Measurements from ENCODE around the gene COQ7.

The COQ7 gene

DNA sequence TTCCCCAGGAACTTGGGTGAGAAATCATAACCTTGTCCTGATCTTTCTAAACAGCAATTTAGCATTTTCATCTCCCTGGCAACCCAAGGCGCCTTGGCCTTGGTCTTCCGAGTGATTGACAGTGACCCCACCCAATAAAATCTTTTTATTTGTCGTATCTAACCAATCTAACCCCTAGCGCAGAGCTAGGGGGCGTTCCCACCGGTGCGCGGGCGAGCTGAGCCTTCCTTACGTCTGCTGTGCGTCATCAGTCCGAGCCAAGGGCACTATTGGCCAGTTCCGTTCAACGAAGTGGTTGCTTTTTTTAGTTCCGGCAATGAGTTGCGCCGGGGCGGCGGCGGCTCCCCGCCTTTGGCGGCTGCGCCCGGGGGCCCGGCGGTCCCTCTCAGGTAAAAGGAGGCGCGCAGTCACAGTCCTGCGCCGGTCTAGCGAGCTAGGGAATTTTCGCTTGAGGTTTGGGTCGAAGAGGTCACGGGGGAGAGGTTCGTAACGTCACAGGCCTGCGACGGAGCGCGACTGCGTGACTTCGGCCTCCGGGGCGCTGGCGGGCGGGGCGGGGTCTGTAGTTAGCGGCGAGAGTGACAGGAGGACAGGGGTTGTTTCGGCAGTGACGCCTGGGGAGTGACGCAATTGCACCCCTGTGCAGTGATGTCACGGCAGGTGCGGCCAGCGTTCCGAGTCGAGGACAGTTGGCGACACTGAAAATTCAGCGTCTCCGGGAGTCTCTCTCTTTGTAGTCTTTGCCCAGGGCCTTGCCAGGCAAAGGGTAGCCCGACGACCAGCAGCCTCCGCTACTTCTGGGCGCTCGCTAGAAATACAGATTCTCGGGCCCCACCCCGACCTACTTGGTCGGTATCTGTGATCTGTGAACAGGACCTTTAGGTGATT, at the start of gene COQ7:
Gene COQ7, plus strand, starts transcription at position 266 of the 888 bp plus-strand sequence. Its CDS starts 51 bp downstream, at position 317.
- DNase-seq (ENCODE audit: low spot score): peak; percentile 99

DNA sequence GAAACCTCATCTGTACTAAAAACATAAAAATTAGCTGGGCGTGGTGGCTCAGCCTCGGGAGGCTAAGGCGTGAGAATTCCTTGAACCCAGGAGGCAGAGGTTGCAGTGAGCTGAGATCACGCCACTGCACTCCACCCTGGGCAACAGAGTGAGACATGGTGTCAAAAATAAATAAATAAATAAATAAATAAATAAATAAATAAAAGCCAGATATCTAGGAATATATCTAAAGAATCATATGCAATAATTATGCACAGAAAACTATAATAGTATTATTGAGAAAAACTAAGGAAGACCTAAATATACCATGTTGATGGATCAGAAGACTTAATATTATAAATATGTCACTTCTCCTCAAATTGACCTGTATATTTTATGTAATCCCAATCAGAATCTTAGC, 46.7 kb upstream of the COQ7 start:
- DNase-seq (ENCODE audit: low spot score): no peak

DNA sequence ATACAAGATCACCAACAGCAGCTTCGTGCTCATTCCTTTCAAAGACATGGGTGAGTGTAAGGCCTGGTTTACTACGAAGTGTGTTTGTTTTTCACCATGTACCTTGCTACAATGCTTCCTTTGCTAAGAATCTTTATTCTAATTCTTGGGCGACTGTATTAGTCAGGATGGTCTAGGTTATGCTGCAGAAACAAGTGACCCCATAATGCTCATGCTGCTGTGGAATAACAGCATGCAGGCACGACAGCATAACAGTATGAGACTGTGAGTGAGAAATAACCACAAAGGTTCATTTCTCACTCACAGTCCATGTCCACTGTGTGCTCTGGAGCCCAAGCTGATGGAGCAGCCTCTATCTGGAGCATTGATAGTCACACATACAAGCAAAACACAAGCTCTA, 45.7 kb upstream of the COQ7 start:
- DNase-seq (ENCODE audit: low spot score): no peak

DNA sequence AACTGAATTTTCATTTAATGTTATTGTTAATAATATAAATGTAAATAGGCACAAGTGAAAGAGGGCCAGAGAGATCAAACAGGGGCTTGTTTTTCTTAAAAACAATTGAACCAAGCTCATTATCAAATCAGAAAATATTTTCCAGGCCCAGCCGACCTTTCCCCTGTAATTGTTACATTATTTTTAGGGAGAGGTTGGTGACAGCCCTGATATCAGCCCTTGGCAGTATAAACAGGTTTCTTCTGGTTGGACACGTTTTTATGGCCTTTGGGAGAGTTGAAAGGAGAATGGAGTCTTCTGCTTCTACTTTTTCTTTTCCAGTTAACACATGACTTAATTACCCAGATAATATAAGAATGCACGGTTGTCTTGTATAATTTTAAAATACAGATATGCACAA, 40.0 kb upstream of the COQ7 start:
- no peak for DNase-seq (ENCODE audit: low spot score)

DNA sequence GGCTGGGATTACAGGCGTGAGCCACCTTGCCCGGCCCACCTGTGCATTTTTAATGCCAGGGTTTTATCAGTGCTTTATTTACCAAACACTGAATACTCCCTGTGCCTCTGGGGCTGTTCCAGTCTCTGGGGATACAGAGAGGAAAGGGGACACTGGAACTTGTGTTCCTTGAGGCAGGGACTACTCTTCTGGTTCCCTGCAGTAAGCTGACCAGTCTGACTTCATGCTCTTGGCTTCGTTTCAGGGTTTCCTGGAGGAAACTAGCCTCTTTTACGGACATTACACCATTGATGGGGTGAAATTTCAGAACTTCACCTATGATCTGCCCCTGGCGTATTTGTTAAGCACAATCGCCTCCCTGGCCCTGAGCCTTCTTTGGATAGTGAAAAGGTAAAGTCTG, 37.4 kb upstream of the COQ7 start:
- no peak for DNase-seq (ENCODE audit: low spot score)

DNA sequence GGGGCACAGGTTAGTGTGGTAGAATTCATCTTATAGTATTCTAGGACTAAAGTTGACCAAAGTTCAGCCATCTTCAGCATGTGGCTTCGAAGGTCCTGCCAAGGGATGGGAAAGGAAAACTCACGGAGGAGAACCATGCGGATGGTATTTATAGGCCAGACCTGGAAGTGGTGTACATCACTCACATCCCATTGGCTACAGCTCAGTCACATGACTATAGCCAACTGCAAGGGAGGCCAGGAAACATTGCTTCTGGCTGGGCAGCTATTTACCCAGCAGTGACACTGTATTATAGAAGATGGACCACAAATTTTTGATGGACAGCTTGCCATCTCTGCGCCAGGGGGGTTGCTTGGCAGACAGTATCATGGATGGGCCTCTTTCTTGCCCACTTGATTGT, 35.7 kb upstream of the COQ7 start:
- DNase-seq (ENCODE audit: low spot score): no peak

DNA sequence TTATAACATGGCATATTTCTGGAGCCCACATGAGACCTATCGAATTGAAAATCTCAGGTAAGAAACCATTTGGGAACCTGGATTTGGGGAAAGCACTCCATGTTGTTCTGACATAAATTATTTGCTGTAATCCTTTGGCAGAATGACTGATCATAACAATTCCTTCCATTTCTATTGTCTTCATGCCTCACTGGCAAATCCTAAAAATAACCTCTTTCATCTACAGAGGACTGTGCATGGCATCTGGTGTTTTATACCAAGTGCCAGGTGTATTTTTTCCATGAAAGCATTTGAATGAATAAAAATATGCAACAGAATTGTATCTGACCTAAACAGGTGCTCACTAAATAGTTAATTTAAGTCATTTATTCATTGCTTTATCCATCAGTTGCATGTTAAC, 33.7 kb upstream of the COQ7 start:
- DNase-seq (ENCODE audit: low spot score): no peak

DNA sequence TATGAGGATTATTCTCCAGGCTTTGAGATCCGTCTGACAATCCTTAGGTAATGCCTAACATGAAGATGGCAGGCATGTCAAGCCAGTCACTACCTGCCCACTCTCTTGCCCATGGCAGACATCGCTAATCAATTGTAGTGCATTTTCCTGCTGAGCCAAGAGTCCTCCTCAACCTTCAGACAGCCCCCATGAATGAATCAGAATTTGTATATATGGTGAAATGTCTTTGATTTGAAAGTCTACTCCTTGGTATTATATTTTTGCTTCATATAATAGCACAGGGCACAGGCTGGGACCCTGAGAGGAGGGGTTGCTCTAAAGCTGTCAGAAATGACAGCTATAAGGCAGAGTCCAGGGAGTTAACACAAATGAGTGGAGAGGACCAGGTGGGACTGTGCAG, 27.0 kb upstream of the COQ7 start:
- DNase-seq (ENCODE audit: low spot score): no peak

DNA sequence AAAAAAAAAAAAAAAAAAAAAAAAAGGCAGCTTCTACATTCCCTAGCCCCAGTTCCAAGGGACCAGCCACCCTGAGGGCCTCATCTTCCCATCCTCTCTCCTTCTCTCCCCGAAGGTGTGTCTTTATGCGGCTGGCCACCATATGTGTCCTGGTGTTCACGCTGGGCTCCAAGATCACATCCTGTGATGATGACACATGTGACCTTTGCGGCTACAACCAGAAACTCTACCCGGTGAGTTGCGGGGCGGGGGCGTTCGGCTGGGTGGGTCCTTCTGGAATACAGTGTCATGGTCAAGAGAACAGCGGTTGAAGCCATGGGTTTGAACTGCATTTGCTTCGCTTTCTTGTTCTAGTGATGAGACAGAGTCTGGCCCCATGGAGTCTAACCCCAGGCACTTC, 22.6 kb upstream of the COQ7 start:
- DNase-seq (ENCODE audit: low spot score): no peak

DNA sequence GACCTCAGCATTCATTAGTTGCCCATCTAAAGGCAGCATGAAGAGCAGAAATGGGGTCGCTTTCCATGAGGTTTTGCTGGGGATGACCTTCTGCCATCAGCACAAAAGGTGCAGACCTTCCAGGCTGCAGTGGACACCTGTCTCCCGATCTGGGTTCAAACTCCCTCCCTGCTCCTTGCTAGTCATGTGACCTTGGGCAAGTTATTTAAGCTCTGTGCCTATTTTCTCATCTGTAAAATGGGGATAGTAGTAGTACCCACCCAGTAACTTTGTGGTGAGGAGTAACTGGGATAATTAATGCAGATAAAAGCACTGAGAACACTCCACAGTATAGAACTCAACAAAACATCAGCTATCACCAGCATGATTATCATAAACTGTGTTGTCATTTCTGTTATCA, 21.4 kb upstream of the COQ7 start:
- DNase-seq (ENCODE audit: low spot score): no peak

DNA sequence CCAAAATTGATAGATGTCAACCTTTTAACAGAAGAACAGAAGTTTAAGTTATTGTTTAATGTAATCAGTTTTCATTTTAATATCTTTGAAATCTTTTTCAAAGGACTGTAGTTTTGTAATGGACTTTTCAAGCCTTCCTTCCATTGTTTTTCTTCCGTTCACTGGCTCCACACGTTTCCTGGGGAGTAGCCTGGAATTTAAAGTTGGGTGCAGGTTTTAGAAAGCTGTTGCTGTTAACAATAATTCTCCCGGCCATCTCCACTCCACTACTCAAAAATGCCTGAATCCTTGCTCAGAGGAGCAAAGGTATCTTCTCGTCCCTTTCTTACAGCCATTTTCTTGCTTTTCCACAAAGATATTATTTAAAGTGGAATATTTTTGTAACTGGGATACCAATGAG, 4.7 kb upstream of the COQ7 start:
- DNase-seq (ENCODE audit: low spot score): no peak

DNA sequence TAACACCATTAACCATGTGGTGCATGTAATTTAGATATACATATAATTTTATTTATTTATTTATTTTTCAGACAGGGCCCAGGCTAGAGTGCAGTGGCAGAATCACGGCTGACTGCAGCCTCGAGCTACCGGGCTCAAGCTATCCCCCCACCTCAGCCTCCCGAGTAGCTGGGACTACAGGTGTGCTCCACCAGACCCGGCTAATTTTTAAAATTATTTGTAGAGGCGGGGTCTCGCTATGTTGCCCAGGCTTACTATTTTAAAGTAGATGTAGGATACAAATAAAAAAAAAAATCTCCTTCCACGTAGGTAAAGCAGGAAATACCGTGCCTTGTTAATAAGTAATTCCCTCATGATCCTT, 446 bp upstream of the COQ7 start:
- DNase-seq (ENCODE audit: low spot score): no peak

DNA sequence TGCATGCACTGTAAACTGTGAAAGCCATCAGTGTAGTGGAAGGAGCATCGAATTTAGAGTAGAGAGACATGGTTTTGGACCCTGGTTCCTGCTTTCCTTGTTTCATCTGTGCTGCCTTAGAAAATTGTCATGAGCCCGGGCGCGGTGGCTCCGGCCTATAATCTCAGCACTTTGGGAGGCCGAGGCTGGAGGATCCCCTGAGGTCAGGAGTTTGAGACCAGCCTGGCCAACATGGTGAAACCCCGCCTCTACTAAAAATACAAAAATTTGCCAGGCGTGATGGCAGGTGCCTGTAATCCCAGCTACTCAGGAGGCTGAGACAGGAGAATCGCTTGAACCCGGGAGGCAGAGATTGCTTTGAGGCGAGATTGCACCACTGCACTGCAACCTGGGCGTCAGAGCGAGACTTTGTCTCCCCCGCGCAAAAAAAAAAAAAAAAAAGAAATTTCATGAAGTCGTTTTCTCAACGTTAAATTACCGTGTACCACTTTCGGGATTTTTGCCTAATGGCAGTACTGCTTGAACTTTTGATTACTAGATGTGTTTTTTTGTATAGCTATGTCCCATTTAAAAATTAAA, 912 bp downstream of the COQ7 start:
- DNase-seq (ENCODE audit: low spot score): no peak

DNA sequence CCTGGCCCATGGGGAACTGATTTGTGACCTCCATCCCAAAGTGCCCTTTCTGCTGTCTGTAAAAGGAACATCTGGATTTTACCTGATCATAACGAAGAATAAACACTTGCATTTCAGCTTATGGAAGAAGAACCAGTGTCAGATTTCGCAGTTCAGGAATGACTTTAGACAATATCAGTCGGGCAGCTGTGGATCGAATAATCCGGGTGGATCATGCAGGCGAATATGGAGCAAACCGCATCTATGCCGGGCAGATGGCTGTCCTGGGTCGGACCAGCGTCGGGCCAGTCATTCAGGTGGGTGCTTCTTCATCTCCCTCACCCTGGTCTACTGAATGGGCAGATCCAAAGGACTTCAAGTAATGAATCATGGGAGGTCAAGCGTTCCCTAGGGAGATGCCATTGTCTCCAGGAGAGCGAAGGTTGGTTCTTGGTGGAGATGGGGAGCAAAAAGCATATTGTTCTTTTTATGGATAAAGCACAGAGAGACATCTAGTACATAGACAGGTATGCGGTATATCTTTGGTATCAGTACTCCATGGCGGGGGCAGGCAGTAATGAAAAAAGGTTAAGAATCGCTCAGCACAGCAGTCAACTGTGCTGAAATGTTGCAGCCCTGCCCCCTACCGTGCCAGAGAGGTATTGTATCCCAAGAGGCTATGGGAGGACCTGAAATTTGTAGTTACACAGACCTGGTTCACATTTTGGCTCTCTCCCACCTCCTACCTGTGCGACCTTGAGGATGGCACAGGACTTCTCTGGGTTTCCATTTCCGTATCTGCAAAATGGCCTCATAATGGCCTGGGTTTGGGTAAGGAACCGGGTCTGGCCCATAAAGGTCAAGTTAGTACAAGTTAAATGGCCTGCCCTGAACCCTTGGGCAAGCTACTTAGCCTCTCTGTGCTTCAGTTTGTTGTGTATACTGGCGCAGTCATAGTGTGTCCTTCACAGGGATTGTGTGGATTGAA, 4.7 kb downstream of the COQ7 start:
- peak; percentile 62 for DNase-seq (ENCODE audit: low spot score)

DNA sequence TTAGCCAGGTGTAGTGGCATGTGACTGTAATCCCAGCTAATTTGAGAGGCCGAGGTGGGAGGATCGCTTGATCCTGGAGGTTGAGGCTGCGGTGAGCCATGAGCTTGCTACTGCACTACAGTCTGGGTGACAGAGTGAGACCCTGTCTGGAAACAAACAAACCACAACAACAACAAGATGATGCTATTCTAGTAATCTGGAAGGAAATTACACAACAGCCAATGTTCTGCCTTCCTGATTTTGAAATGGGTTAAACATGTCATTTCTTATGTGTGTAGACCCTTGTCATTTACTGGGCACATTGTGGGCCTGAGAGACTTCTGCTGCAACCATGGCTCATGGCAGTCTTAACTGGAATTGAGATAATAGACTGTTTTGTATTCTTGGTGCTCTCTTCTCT, 5.9 kb downstream of the COQ7 start:
- no peak for DNase-seq (ENCODE audit: low spot score)

DNA sequence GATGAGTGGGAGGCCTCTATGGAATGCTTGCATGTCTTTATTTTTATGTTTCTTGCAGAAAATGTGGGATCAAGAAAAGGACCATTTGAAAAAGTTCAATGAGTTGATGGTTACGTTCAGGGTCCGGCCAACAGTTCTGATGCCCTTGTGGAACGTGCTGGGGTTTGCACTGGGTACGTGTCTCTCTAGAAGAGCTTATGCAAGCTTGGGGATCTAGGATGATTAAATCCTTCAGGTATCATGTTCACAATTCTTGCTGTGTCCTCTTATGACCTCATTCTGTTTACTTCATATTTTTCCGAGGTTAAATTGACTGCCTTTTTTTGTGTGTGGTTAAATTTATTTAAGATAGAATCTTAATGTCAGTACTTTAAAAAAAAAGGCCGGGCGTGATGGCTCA, 6.4 kb downstream of the COQ7 start:
- no peak for DNase-seq (ENCODE audit: low spot score)

DNA sequence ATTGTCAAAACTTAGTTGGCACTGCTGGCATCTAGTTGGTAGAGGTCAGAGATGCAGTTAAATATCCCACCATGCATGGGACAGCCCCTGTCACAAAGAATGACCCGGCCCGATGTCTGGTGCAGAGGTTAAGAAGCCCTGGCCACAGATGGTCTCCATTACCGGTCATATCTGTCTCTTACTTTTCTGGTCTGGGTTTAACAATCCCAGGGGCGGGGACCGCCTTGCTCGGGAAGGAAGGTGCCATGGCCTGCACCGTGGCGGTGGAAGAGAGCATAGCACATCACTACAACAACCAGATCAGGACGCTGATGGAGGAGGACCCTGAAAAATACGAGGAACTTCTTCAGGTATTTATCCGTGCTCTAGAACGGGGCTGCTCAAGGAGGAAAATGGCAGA, 8.1 kb downstream of the COQ7 start:
- no peak for DNase-seq (ENCODE audit: low spot score)

DNA sequence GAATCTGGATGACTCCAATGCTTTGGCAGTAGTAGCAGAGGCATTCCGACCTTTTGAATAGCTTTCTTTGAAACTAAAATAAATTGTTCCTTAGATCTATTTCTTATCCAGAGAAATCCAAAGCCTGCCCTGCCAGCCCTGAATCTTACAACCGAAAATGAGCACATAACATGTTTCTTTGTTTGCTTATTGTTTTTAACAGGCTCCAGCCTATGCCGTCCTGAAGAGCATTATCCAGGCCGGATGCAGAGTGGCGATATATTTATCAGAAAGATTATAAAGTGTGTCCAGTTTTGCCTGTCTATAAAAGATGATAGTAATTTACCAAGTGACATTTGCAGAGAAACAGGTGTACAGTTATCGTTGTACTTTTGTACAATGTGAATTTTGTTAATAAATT, 10.5 kb downstream of the COQ7 start:
- no peak for DNase-seq (ENCODE audit: low spot score)

DNA sequence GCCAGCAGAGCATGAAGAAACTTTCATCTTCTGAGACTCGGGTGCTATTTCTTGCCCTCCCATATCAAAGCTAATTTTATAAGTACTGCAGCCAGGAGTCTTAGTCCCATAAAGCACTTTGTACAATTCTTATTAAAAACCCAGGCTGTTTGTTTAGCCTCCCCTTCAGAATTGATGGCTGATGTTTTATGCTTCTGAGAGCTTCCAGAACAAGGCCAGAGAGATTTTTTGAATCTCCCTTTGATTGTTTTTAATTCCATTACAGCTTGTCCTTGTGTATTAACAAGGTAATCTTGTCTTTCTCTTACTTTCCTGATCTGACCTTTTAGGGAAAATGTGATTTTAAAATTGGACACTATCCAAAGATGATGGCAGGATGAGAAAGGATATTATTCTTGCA, 16.3 kb downstream of the COQ7 start:
- no peak for DNase-seq (ENCODE audit: low spot score)

DNA sequence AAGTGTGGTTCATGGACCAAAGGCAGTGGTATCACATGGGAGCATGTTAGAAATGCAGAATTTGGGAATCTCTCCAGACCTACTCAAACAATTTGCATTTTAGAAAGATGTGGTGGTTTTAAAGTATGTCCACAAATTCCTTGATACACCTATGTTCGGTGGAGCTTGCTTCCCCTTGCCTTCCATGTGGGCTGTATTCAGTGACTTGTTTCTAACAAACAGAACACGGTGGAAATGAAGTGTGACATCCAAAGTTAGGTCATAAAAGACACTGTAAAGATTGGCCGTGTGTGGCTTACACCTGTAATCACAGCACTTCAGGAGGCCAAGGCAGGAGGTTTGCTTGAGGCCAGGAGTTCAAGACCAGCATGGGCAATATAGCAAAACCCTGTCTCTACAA, 16.7 kb downstream of the COQ7 start:
- DNase-seq (ENCODE audit: low spot score): no peak

DNA sequence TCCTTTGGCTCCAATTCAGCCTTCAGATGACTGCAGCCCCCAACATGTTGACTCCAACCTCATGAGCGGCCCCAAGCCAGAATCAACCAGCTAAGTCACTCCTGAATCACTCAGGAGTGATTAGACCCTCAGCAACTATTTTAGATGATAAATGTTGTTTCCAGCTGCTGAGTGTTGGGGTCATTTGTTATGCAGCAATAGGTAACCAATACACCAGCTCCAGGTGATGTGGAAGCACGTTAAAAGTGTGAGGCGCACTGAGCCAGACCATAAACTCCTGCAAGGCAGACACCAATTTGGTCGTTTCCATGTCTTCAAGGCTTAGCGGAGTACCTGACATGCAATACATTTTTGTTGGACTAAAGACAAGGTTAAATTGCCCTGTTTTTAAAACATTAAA, 17.5 kb downstream of the COQ7 start:
- DNase-seq (ENCODE audit: low spot score): no peak

DNA sequence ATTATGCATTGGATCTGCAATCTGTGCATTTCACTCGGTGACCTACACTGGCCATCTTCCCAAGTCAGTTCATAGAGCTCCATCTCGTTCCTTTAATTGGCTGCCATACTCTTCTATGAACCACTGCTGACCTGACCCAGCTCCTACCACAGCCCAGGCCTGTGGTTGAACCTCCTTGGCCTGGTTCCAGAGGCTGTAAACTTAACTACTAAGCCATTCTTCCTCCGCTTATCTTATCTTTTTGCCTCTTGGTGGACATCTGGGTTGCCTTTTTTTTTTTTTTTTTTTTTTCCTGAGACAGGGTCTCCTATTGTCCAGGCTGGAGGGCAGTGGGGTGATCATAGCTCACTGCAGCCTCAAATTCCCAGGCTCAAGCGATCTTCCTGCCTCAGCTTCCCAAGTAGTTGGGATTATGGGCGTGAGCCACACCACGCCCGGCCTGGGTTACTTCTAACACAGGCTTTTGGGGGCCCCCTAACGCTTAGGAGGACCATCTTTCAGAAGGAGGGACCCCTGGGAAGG, 18.3 kb downstream of the COQ7 start:
- no peak for DNase-seq (ENCODE audit: low spot score)

Data from AG08395 (cell line).